DND-41 (cell line): ENCODE results near the gene DNAH7.

Source experiments
- EZH2 ChIP-seq: IDR thresholded peaks from 3 replicates; pipeline ENCODE4 v1.6.1; 2012; ENCODE audit warnings: borderline replicate concordance, low read depth, mild to moderate bottlenecking, moderate library complexity, low read length, inconsistent platforms; ENCODE audit not compliant: severe bottlenecking
- TF ChIP-seq, protein P1 (sequence below): IDR thresholded peaks from 2 replicates; pipeline ENCODE4 v1.5.1; 2012; ENCODE audit warnings: borderline replicate concordance, low read length, moderate library complexity, mild to moderate bottlenecking; ENCODE audit not compliant: poor library complexity, severe bottlenecking; ENCODE audit errors: extremely low read depth

DNA sequence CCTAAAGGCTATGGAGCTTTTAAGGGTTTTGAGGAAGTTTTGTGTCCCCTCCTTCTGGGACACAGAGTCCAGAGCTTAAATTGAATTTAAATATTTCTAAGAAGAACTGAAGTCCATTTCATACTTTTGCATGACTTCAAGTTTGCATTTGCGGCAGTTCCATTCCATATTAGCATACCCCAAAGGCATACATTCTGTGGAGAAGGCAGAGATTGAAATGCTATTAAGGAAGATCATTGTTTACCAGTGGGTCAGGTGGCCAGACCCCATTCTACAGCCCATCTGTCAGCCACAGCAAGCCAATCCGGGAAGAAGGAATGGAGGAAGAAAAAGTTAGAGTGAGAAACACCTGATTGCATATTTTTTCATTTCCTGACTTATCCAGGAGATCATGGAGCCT is 75.0 kb downstream of the DNAH7 start:
- TF ChIP-seq, protein P1, sequence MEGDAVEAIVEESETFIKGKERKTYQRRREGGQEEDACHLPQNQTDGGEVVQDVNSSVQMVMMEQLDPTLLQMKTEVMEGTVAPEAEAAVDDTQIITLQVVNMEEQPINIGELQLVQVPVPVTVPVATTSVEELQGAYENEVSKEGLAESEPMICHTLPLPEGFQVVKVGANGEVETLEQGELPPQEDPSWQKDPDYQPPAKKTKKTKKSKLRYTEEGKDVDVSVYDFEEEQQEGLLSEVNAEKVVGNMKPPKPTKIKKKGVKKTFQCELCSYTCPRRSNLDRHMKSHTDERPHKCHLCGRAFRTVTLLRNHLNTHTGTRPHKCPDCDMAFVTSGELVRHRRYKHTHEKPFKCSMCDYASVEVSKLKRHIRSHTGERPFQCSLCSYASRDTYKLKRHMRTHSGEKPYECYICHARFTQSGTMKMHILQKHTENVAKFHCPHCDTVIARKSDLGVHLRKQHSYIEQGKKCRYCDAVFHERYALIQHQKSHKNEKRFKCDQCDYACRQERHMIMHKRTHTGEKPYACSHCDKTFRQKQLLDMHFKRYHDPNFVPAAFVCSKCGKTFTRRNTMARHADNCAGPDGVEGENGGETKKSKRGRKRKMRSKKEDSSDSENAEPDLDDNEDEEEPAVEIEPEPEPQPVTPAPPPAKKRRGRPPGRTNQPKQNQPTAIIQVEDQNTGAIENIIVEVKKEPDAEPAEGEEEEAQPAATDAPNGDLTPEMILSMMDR, result no peak
- no peak for TF ChIP-seq EZH2
